Measurements from ENCODE around the gene MED15.

MED15 gene

DNA sequence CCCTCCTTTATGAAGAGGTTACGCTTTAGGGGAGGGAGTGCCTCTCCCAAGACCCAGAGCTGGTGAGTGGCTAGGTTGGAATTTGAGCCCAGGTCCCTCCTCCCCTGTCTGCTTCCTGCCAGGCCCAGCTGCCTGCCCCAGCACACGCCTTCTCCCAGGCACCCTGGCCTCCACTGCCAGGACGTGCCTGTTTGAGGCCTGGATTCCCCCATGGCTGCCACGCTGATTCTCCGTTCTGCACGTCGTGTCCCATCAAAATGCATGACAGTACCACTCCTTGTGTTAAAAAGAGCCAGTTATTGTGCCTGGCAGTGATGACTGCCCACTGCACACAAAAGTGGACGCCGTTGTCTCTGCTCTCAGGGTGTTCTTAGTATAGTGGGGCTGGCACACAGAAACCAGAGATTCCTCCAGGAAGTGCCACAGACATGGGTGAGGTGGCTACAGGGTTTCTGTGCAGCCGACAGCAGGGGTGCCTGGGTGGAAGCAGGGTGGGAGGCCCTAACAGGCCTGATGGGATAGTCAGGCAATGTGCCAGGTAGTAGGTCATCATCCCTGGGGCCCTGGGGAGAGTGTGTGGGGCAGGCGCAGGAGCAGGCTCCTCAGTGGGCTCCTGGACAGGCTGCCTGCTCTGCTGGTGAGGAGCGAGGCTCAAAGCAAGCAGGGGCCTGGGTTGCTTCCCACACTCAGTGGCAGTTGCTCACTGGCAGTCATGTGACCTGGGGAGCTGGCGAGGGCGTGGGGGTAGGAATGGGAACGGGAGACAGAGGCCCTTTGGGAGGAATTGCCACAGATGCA, 24.2 kb downstream of the MED15 start:
- Histone ChIP-seq H3K9me2 (replicated peaks; ENCODE audit: low read depth, low read length) (no peaks in the 10 kb centered on the region), H3K9ac (ENCODE audit: low read depth, low read length, poor library complexity, severe bottlenecking) (no peak overlapping the region), H4K20me1 (ENCODE audit: insufficient read depth, low read length, poor library complexity, severe bottlenecking) (peaks cover 68% of the 10 kb centered on the region), H3K9me3 (ENCODE audit: insufficient read depth, low read depth, low read length) (no peaks in the 10 kb centered on the region), H3F3A (ENCODE audit: low read depth) (no peaks in the 10 kb centered on the region), H3K4me1 (ENCODE audit: insufficient read depth, low read length, poor library complexity, severe bottlenecking) (peaks cover 26% of the 10 kb centered on the region), H3K36me3 (ENCODE audit: insufficient read depth, low read length) (peaks cover 41% of the 10 kb centered on the region; the same call in 1 of the 2 replicates), H3K27me3 (ENCODE audit: insufficient read depth, low read length, poor library complexity, severe bottlenecking) (no peaks in the 10 kb centered on the region), H3K4me3 (ENCODE audit: low read length, poor library complexity, severe bottlenecking) (no peak overlapping the region), H2AFZ (ENCODE audit: low read length) (no peak overlapping the region), H3K4me2 (ENCODE audit: low read depth, low read length, poor library complexity, severe bottlenecking) (no peak overlapping the region), H3K79me2 (ENCODE audit: insufficient read depth, low read length) (peaks cover 92% of the 10 kb centered on the region)
- no peak for TF ChIP-seq CTCF (conservative IDR thresholded peaks at IDR 0.05; ENCODE audit: low read length)

- Histone ChIP-seq H3K9me3 (ENCODE audit: insufficient read depth, low read depth, low read length) (no peaks in the 10 kb centered on the region), H3K36me3 (ENCODE audit: insufficient read depth, low read length) (peaks cover 44% of the 10 kb centered on the region; the same call in 1 of the 2 replicates), H3K79me2 (ENCODE audit: insufficient read depth, low read length) (peaks cover 92% of the 10 kb centered on the region), H3K27me3 (ENCODE audit: insufficient read depth, low read length, poor library complexity, severe bottlenecking) (no peaks in the 10 kb centered on the region), H3F3A (ENCODE audit: low read depth) (no peaks in the 10 kb centered on the region), H3K4me2 (ENCODE audit: low read depth, low read length, poor library complexity, severe bottlenecking) (no peak overlapping the region), H2AFZ (ENCODE audit: low read length) (no peak overlapping the region), H4K20me1 (ENCODE audit: insufficient read depth, low read length, poor library complexity, severe bottlenecking) (peaks cover 67% of the 10 kb centered on the region), H3K9me2 (replicated peaks; ENCODE audit: low read depth, low read length) (no peaks in the 10 kb centered on the region), H3K4me3 (ENCODE audit: low read length, poor library complexity, severe bottlenecking) (no peak overlapping the region), H3K4me1 (ENCODE audit: insufficient read depth, low read length, poor library complexity, severe bottlenecking) (peaks cover 26% of the 10 kb centered on the region), H3K9ac (ENCODE audit: low read depth, low read length, poor library complexity, severe bottlenecking) (no peak overlapping the region)
- TF ChIP-seq CTCF (conservative IDR thresholded peaks at IDR 0.05; ENCODE audit: low read length) (no peak), EZH2phosphoT487 (IDR thresholded peaks at IDR 0.05; ENCODE audit: borderline replicate concordance) (no peak)
Observed at GRCh38 chr22:20532256-20532993, 25.0 kb downstream of the MED15 start.

DNA sequence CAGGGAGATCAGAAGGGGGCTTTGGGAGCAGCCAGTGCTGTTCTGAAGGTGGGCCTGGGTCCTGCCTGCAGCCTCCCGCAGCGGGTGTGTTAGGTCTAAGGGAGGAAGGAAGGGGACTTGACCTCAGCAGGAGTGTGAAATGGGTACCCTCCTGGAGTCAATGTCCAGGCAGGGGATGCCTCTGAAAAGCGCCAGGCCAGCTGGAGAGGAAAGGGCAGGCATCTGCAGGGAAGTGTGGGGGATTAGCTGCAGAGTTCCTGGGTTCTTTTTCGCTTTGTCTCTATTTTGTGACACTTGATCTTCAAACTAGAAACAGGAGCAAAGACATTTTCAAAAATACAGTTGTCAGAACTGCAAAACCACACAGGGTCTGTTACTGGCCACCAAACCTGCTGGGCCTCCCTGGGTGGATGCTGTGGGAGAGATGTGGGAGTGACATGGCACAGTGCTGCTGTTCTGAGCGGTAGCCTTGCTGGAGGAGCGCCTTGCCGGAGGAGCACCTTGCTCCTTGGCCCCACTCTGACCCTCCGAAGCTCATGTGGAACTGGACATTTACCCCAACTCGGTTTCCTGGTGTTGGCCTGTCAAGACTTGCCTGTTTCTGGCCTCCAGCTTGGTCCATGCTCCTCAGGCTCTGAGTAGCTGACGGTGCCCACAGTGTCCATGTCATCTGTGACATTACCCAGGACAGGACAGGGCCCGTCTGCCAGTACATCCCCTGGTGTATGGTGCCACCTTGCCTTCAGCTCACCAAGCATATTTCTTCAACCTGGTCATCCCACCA, 25.9 kb downstream of the MED15 start:
- Histone ChIP-seq H3K9me3 (ENCODE audit: insufficient read depth, low read depth, low read length) (no peaks in the 10 kb centered on the region), H3K27me3 (ENCODE audit: insufficient read depth, low read length, poor library complexity, severe bottlenecking) (no peaks in the 10 kb centered on the region), H3K4me1 (ENCODE audit: insufficient read depth, low read length, poor library complexity, severe bottlenecking) (peaks cover 26% of the 10 kb centered on the region), H3K4me3 (ENCODE audit: low read length, poor library complexity, severe bottlenecking) (no peak overlapping the region), H3K36me3 (ENCODE audit: insufficient read depth, low read length) (peaks cover 47% of the 10 kb centered on the region), H2AFZ (ENCODE audit: low read length) (no peak overlapping the region), H3F3A (ENCODE audit: low read depth) (no peaks in the 10 kb centered on the region), H3K79me2 (ENCODE audit: insufficient read depth, low read length) (peaks cover 91% of the 10 kb centered on the region), H3K9ac (ENCODE audit: low read depth, low read length, poor library complexity, severe bottlenecking) (no peak overlapping the region), H3K9me2 (replicated peaks; ENCODE audit: low read depth, low read length) (no peaks in the 10 kb centered on the region), H3K4me2 (ENCODE audit: low read depth, low read length, poor library complexity, severe bottlenecking) (no peak overlapping the region), H4K20me1 (ENCODE audit: insufficient read depth, low read length, poor library complexity, severe bottlenecking) (peaks cover 64% of the 10 kb centered on the region)
- TF ChIP-seq EZH2phosphoT487 (IDR thresholded peaks at IDR 0.05; ENCODE audit: borderline replicate concordance) (no peak), CTCF (conservative IDR thresholded peaks at IDR 0.05; ENCODE audit: low read length) (no peak)
